ENCODE data around the gene SPTBN2.

Gene SPTBN2

DNA sequence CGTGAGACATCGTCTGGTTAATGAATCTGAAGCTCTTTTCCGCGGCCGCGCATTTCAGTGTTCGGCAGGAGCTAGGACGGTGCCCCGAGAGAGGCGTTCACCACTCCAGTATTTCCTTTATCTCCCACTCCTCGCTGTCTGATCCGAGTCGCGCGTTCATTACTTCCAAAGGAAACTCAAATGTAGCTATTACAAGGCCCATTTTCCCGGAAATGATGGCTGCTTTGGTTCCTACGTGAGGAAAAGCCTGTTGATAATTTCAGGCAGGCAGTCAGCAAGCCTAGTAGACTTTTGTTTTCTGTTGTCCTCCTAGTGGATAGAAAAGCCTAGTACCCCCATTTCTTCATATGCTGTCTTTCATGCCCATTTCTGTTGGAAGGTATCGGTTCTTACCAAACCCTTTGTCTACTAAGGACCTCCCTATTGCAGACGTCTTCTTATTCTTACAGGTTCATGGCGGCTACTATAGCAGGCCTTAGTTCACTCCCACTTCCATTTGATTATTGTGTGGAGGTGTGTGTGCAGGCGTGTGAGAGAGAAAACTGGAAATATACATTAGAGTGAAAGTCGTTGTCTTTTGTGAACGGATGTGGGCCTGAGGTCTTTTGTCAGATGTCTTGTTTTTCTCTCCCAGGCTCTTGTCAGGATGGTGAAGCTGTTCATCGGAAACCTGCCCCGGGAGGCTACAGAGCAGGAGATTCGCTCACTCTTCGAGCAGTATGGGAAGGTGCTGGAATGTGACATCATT, 89.8 kb downstream of the SPTBN2 start:
- H3K4me2 ChIP-seq = peak overlapping the region; percentile 78 to 98 (median 88)
- no peaks in the 10 kb centered on the region for H3K27me3 ChIP-seq
- TF ChIP-seq Cebpa-rat (IDR thresholded peaks at IDR 0.05) = no peak
- H4K20me1 ChIP-seq = peaks cover 56 to 94% (median 85%) of the 10 kb centered on the region in 11 experiments
- peaks cover 56 to 70% (median 60%) of the 10 kb centered on the region in 10 experiments for H3K4me1 ChIP-seq
- peak overlapping the region; percentile 81 to 98 (median 95) for H3K27ac ChIP-seq
- peak overlapping the region; percentile 71 to 95 (median 84) for H3K4me3 ChIP-seq
- no peaks in the 10 kb centered on the region for H3K9me3 ChIP-seq (replicated peaks in 1 of 11)
- H3K9ac ChIP-seq = peak overlapping the region; percentile 91 to 98 (median 95)
- H3K36me3 ChIP-seq = peaks cover 46 to 85% (median 79%) of the 10 kb centered on the region in 11 experiments

GRCh38 chr11:66638177-66639065, 90.6 kb downstream of the SPTBN2 start, which contains the start of gene RBM4:
Gene RBM4, plus strand, starts transcription at chr11:66638703. Its CDS starts 1,009 bp downstream, at chr11:66639712.
- peak in 5 of 11 experiments; percentile 13 to 56 (median 37); a peak in 5 of 22 replicates for TF ChIP-seq Cebpa-rat (IDR thresholded peaks at IDR 0.05)
- peaks cover 51 to 94% (median 85%) of the 10 kb centered on the region in 11 experiments for H4K20me1 ChIP-seq
- H3K27me3 ChIP-seq = no peaks in the 10 kb centered on the region
- peak within 1 kb of the TSS; percentile 71 to 95 (median 84) for H3K4me3 ChIP-seq
- peak within 1 kb of the TSS; percentile 79 to 98 (median 88) for H3K4me2 ChIP-seq
- H3K4me1 ChIP-seq = peaks cover 48 to 62% (median 52%) of the 10 kb centered on the region in 10 experiments
- peaks cover 42 to 85% (median 79%) of the 10 kb centered on the region in 11 experiments for H3K36me3 ChIP-seq
- H3K9me3 ChIP-seq (replicated peaks in 1 of 11) = no peaks in the 10 kb centered on the region
- H3K27ac ChIP-seq = peak within 1 kb of the TSS; percentile 81 to 98 (median 95)
- peak within 1 kb of the TSS; percentile 91 to 98 (median 95) for H3K9ac ChIP-seq

- peaks cover 51 to 94% (median 85%) of the 10 kb centered on the region in 11 experiments for H4K20me1 ChIP-seq
- peaks cover 42 to 55% (median 45%) of the 10 kb centered on the region in 10 experiments for H3K4me1 ChIP-seq
- H3K9me3 ChIP-seq (replicated peaks in 1 of 11) = no peaks in the 10 kb centered on the region
- peak overlapping the region; percentile 16 to 91 (median 78); a peak in 18 of 20 replicates for H3K4me3 ChIP-seq
- H3K36me3 ChIP-seq = peaks cover 42 to 85% (median 79%) of the 10 kb centered on the region in 11 experiments
- no peak for TF ChIP-seq Cebpa-rat (IDR thresholded peaks at IDR 0.05)
- peak overlapping the region; percentile 57 to 86 (median 79) for H3K4me2 ChIP-seq
- H3K27me3 ChIP-seq = no peaks in the 10 kb centered on the region
- peak overlapping the region; percentile 48 to 98 (median 95); a peak in 20 of 22 replicates for H3K9ac ChIP-seq
- peak overlapping the region; percentile 38 to 98 (median 93); a peak in 21 of 22 replicates for H3K27ac ChIP-seq
Observed at GRCh38 chr11:66637557-66638176, 91.3 kb downstream of the SPTBN2 start.

- Histone ChIP-seq H3K9me3 (replicated peaks in 1 of 11) (no peaks in the 10 kb centered on the region), H3K27me3 (no peaks in the 10 kb centered on the region), H3K4me2 (no peak overlapping the region), H4K20me1 (peaks cover 51 to 94% (median 85%) of the 10 kb centered on the region in 11 experiments), H3K36me3 (peaks cover 44 to 85% (median 79%) of the 10 kb centered on the region in 11 experiments), H3K4me1 (peaks cover 29 to 45% (median 33%) of the 10 kb centered on the region in 10 experiments), H3K27ac (peak overlapping the region in 3 of 11 experiments; percentile 13 to 95 (median 91); a peak in 2 of 22 replicates), H3K9ac (peak overlapping the region in 2 of 11 experiments; percentile 4 to 7; a peak in 2 of 22 replicates), H3K4me3 (no peak overlapping the region)
- no peak for TF ChIP-seq Cebpa-rat (IDR thresholded peaks at IDR 0.05)
Observed at GRCh38 chr11:66636411-66636810, 92.6 kb downstream of the SPTBN2 start.
